ENCODE results near the gene MEOX1. TPM values are rescaled to one million over a fixed set of nuclear protein-coding genes. Genes with fewer than 3 reads are reported as not detected.

The MEOX1 gene
- total and polyA plus RNA-seq, 2 of the 13 experiments (the other 11 are each of a cell fraction or from before 2014, with no cell fraction given): not detected

GRCh38 chr17:43665084-43665936 lies 3.6 kb upstream of the MEOX1 start (continued):
- TF ChIP-seq STAG1 (CRISPR knock-in tag; IDR thresholded peaks at IDR 0.05) (no peak), ZNF142 (CRISPR knock-in tag; IDR thresholded peaks at IDR 0.05) (peak; percentile 72), SOX6 (IDR thresholded peaks at IDR 0.05) (no peak), SOX6 (CRISPR knock-in tag; IDR thresholded peaks at IDR 0.05) (peak; percentile 73), RXRB (CRISPR knock-in tag; IDR thresholded peaks at IDR 0.05; ENCODE audit: borderline replicate concordance) (0 out of 2 replicates have a peak, but pooled peaks have one; percentile 30), NBN (conservative IDR thresholded peaks at IDR 0.05) (no peak), HDAC1 (CRISPR knock-in tag; IDR thresholded peaks at IDR 0.05) (0 out of 2 replicates have a peak, but pooled peaks have one; percentile 26), SMC3 (IDR thresholded peaks at IDR 0.05; ENCODE audit: low read length) (no peak), RFXANK (CRISPR knock-in tag; IDR thresholded peaks at IDR 0.05) (no peak), ZNF740 (CRISPR knock-in tag; IDR thresholded peaks at IDR 0.05) (peak; percentile 83), HNF4A (CRISPR knock-in tag; IDR thresholded peaks at IDR 0.05) (0 out of 2 replicates have a peak, but pooled peaks have one; percentile 23), ZNF652 (CRISPR knock-in tag; IDR thresholded peaks at IDR 0.05; ENCODE audit: borderline replicate concordance, low read depth) (no peak), SOX13 (IDR thresholded peaks at IDR 0.05) (no peak), SOX13 (CRISPR knock-in tag; conservative IDR thresholded peaks at IDR 0.05 in 1 of 2, IDR thresholded peaks at IDR 0.05 in 1 of 2) (peak in 1 of 2 experiments; percentile 65; a peak in 2 of 4 replicates), ZFP36 (IDR thresholded peaks at IDR 0.05; ENCODE audit: borderline replicate concordance, low read depth, low read length, partially characterized antibody) (no peak), MIER3 (CRISPR knock-in tag; IDR thresholded peaks at IDR 0.05; ENCODE audit: borderline replicate concordance) (peak; percentile 29; the same call in 1 of the 2 replicates), ZNF629 (CRISPR knock-in tag; conservative IDR thresholded peaks at IDR 0.05) (peak; percentile 80), KLF16 (CRISPR knock-in tag; IDR thresholded peaks at IDR 0.05) (peak in 1 of 2 experiments; percentile 45; a peak in 1 of 4 replicates), FLYWCH1 (CRISPR knock-in tag; IDR thresholded peaks at IDR 0.05) (no peak), RORA (CRISPR knock-in tag; IDR thresholded peaks at IDR 0.05) (no peak), PAX8 (CRISPR knock-in tag; IDR thresholded peaks at IDR 0.05; ENCODE audit: borderline replicate concordance) (no peak), KAT7 (CRISPR knock-in tag; IDR thresholded peaks at IDR 0.05; ENCODE audit: borderline replicate concordance) (no peak), ZNF672 (CRISPR knock-in tag; IDR thresholded peaks at IDR 0.05) (no peak), SALL1 (CRISPR knock-in tag; IDR thresholded peaks at IDR 0.05) (peak; percentile 40; the same call in 1 of the 2 replicates), MAFK (conservative IDR thresholded peaks at IDR 0.05 in 1 of 2, IDR thresholded peaks at IDR 0.05 in 1 of 2; ENCODE audit: low read length in 2 of 2) (no peak), RFX3 (CRISPR knock-in tag; IDR thresholded peaks at IDR 0.05) (no peak), CHD4 (IDR thresholded peaks at IDR 0.05; ENCODE audit: borderline replicate concordance, low read length) (0 out of 2 replicates have a peak, but pooled peaks have one; percentile 23)
